Fibroblast of pulmonary artery (primary cell): ENCODE measurements around the gene LRRTM3.

Experiments
- DNase-seq: peaks from one replicate; pipeline ENCODE4 v3.0.0-alpha.2; 2010; ENCODE audit warnings: low read depth
- H3K4me3 ChIP-seq: replicated peaks from 2 replicates; pipeline ENCODE4 v1.5.1; 2011; ENCODE audit warnings: low read depth, mild to moderate bottlenecking, control low read depth, low read length, moderate library complexity
- TF ChIP-seq, protein P1 (sequence below): IDR thresholded peaks from 2 replicates; pipeline ENCODE4 v1.5.1; 2011; ENCODE audit warnings: mild to moderate bottlenecking, control low read depth, low read length, inconsistent platforms; ENCODE audit errors: missing control alignments

LRRTM3 gene

GRCh38 chr10:66951896-66952295 lies 26.1 kb downstream of the LRRTM3 start:
- DNase-seq: no peak
- TF ChIP-seq, protein P1, sequence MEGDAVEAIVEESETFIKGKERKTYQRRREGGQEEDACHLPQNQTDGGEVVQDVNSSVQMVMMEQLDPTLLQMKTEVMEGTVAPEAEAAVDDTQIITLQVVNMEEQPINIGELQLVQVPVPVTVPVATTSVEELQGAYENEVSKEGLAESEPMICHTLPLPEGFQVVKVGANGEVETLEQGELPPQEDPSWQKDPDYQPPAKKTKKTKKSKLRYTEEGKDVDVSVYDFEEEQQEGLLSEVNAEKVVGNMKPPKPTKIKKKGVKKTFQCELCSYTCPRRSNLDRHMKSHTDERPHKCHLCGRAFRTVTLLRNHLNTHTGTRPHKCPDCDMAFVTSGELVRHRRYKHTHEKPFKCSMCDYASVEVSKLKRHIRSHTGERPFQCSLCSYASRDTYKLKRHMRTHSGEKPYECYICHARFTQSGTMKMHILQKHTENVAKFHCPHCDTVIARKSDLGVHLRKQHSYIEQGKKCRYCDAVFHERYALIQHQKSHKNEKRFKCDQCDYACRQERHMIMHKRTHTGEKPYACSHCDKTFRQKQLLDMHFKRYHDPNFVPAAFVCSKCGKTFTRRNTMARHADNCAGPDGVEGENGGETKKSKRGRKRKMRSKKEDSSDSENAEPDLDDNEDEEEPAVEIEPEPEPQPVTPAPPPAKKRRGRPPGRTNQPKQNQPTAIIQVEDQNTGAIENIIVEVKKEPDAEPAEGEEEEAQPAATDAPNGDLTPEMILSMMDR: no peak
- no peak overlapping the region for H3K4me3 ChIP-seq

DNA sequence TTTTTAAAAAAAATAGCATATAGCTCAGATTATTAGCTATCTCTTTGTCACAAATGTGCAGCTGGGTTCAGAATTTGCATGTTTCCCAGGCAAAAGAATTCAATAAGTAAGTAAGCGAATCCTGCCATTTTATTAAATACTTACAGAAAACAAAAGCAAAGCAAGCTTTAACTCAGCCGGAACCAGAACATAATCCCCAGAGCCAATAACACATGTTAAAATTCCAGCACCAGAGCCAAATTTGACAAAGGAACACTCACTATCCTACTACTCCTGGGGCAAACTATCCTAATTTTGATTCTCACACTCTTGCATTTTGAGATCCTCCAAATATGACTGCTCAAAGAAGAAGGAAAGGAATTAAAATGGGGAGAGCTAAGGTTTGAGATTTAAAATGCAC lies 32.6 kb downstream of the LRRTM3 start:
- TF ChIP-seq, protein P1: no peak
- no peak overlapping the region for H3K4me3 ChIP-seq
- no peak for DNase-seq

- no peak for DNase-seq
- no peak overlapping the region for H3K4me3 ChIP-seq
- TF ChIP-seq, protein P1: no peak
Measured at GRCh38 chr10:66964946-66965345, 39.1 kb downstream of the LRRTM3 start.

GRCh38 chr10:66980246-66980815 lies 54.5 kb downstream of the LRRTM3 start:
- H3K4me3 ChIP-seq: no peak overlapping the region

DNA sequence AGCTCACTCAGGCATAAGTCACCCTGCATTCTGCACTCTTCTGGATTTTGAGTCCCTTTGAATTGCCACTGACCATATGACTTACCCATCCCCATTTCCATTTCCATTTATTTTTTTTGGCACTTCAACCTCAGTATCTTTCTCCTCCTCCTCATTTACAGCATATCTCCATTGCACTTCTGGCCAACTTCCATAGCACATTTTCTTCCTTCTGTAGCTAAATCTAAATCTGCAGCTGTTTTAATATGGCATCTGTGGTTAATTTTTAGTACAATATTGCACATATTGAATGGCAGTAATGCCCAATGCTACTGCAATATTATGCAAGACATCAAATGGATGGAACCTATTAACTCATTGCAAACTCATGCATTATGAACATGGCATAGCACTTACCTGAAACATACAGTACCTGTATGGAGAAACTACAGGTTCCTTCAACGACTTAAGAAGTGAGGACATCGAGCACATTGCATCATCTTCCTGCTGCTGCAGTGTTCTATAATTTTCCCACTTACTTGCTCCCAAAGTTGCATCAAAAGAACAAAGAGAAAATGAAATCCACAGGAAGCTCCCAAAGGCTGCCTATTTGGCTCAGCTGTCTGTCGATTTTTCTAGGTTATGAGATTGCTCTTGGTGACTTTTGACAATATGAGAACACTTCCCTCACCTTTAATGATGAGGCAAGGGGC lies 55.7 kb downstream of the LRRTM3 start:
- TF ChIP-seq, protein P1: no peak
- no peak overlapping the region for H3K4me3 ChIP-seq
- no peak for DNase-seq

More at GRCh38 chr10:66980246-66980815, 54.5 kb downstream of the LRRTM3 start:
- TF ChIP-seq, protein P1: no peak
- no peak for DNase-seq

DNA sequence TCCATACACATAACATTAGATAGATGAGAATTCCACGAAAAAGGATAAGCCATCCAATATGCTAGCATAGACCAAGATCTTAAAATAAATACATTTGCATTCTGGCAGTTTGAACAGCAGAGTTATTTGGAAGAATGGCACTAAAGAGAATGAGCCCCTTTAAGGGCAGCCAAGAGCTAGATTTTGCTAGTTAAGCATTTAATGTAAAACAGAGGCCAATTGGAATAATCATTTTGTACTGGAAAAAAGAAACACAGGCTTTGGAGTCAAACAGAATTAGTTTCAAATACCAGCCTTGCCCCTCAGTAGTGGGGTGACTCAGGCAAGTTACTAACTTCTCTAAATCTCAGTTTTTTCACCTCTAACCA lies 56.2 kb downstream of the LRRTM3 start:
- TF ChIP-seq, protein P1: no peak
- no peak for DNase-seq
- no peak overlapping the region for H3K4me3 ChIP-seq
